Activated CD8-positive, alpha-beta T cell treated with anti-CD3 and anti-CD28 coated beads, Interleukin-2, amount 10 ng/mL, durations not matched to agents 7 days and 5 days (primary cell): ENCODE measurements around the gene RET. TPM values are rescaled to one million over a fixed set of nuclear protein-coding genes. Genes with fewer than 3 reads are reported as not detected.

Source experiments
- ATAC-seq: fragments of 150-1000 bp; cut with Tn5 transposase; one replicate; pipeline ENCODE4 v1.10.0; 2021; ENCODE audit warnings: moderate library complexity
- CTCF ChIA-PET: fragments of 350-600 bp; sonication (Branson Sonifier 250); formaldehyde crosslinking; loops from one replicate; lab custom pipeline; 2021; ENCODE audit warnings: antibody characterized with exemption; lab: Charles Lee
- POLR2A ChIA-PET: fragments of 350-600 bp; sonication (Branson Sonifier 250); formaldehyde crosslinking; loops from one replicate; lab custom pipeline; 2021; ENCODE audit warnings: antibody characterized with exemption; lab: Charles Lee
- DNase-seq: peaks from one replicate; pipeline ENCODE4 v3.0.0-alpha.2; 2020
- H3K27ac Mint-ChIP-seq: one replicate; pipeline ENCODE4 v1.8.0; 2021; ENCODE audit warnings: mild to moderate bottlenecking, mixed read lengths
- H3K27me3 Mint-ChIP-seq: one replicate; pipeline ENCODE4 v1.8.0; 2021; ENCODE audit warnings: low read depth, mixed read lengths
- H3K36me3 Mint-ChIP-seq: one replicate; pipeline ENCODE4 v1.8.0; 2021; ENCODE audit warnings: low read depth, mixed read lengths
- H3K4me1 Mint-ChIP-seq: one replicate; pipeline ENCODE4 v1.8.0; 2021; ENCODE audit warnings: low read depth, mixed read lengths
- H3K4me3 Mint-ChIP-seq: one replicate; pipeline ENCODE4 v1.8.0; 2021; ENCODE audit warnings: mild to moderate bottlenecking, mixed read lengths
- H3K9me3 Mint-ChIP-seq: one replicate; pipeline ENCODE4 v1.8.0; 2022; ENCODE audit warnings: mixed read lengths; ENCODE audit not compliant: insufficient read depth
- total RNA-seq, 2 experiments: library from RNA; stranded (reverse); gene quantifications; one replicate each; pipeline ENCODE4 v1.2.3, GENCODE V29; 2021

The RET gene
- total RNA-seq, 2 experiments from 2014 or later: 0.13 to 0.34 TPM

GRCh38 chr10:43059336-43059720 is 17.5 kb upstream of the RET start:
- Mint-ChIP-seq H3K27ac (no peak overlapping the region), H3K4me3 (no peak overlapping the region), H3K36me3 (no peaks in the 10 kb centered on the region), H3K9me3 (no peaks in the 10 kb centered on the region), H3K4me1 (no peaks in the 10 kb centered on the region), H3K27me3 (peaks cover 3% of the 10 kb centered on the region)
- ATAC-seq (no peak), DNase-seq (no peak)
- POLR2A ChIA-PET: no interaction called here
- CTCF ChIA-PET: no interaction called here

DNA sequence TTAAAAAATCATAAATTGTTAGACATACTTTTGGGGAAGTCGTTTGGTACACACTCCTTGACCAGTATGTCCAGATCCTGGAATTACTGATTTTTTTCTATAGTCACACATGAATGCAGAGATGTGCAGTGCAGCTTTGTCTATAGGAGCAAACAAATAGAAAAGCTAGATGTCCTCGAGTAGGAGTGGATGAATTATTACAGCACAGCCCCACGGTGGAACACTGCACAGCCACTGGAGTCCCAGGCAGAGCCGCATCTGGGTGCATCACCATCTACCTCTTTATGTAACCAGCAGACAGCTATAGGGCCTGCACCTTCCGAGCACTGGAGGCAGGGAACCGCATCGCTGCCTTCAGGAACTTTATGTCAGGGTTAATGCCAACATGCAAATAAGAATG is 17.0 kb upstream of the RET start:
- no peaks in the 10 kb centered on the region for H3K36me3 Mint-ChIP-seq
- H3K27me3 Mint-ChIP-seq: peaks cover 2% of the 10 kb centered on the region
- no peak overlapping the region for H3K27ac Mint-ChIP-seq
- ATAC-seq: no peak
- DNase-seq: no peak
- no peaks in the 10 kb centered on the region for H3K4me1 Mint-ChIP-seq
- CTCF ChIA-PET: no interaction called here
- H3K9me3 Mint-ChIP-seq: no peaks in the 10 kb centered on the region
- POLR2A ChIA-PET: no interaction called here
- no peak overlapping the region for H3K4me3 Mint-ChIP-seq

- Mint-ChIP-seq H3K9me3 (no peaks in the 10 kb centered on the region), H3K27me3 (no peaks in the 10 kb centered on the region), H3K27ac (no peak overlapping the region), H3K4me1 (no peaks in the 10 kb centered on the region), H3K36me3 (no peaks in the 10 kb centered on the region), H3K4me3 (no peak overlapping the region)
- no peak for DNase-seq
- POLR2A ChIA-PET: no interaction called here
- CTCF ChIA-PET: no interaction called here
- ATAC-seq: no peak
Observed at GRCh38 chr10:43060291-43060690, 16.6 kb upstream of the RET start.

GRCh38 chr10:43061331-43061730 is 15.5 kb upstream of the RET start:
- Mint-ChIP-seq H3K36me3 (no peaks in the 10 kb centered on the region), H3K27me3 (no peaks in the 10 kb centered on the region), H3K4me3 (no peak overlapping the region), H3K27ac (no peak overlapping the region), H3K9me3 (no peaks in the 10 kb centered on the region), H3K4me1 (no peaks in the 10 kb centered on the region)
- ChIA-PET CTCF (no interaction called here), POLR2A (no interaction called here)
- DNase-seq (no peak), ATAC-seq (no peak)

DNA sequence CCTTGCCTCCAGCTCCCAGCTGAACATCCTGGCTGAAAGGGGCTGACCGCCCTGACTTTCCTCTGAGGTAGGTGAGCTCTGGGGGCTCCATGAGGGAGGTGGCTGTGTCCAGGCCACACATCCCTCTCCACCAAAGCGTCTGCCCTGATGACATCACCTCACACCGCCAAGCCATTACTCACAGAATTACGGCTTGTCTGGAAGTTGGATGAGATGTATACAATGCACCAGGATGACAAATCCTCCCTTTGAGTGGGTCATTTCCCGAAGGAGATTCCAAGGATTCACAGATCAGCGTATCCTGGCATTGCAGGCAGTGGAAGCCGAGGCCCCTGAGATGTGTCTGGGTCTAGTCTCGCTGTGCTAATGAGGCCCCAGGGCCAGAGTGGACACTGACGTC is 15.1 kb upstream of the RET start:
- Mint-ChIP-seq H3K9me3 (no peaks in the 10 kb centered on the region), H3K4me3 (no peak overlapping the region), H3K27ac (no peak overlapping the region), H3K27me3 (no peaks in the 10 kb centered on the region), H3K36me3 (no peaks in the 10 kb centered on the region), H3K4me1 (no peaks in the 10 kb centered on the region)
- POLR2A ChIA-PET: no interaction called here
- ATAC-seq (no peak), DNase-seq (no peak)
- CTCF ChIA-PET: no interaction called here

GRCh38 chr10:43062402-43063160 is 14.3 kb upstream of the RET start:
- ChIA-PET POLR2A (no interaction called here), CTCF (no interaction called here)
- DNase-seq (no peak), ATAC-seq (no peak)
- Mint-ChIP-seq H3K36me3 (no peaks in the 10 kb centered on the region), H3K4me1 (no peaks in the 10 kb centered on the region), H3K4me3 (no peak overlapping the region), H3K27ac (no peak overlapping the region), H3K27me3 (no peaks in the 10 kb centered on the region), H3K9me3 (no peaks in the 10 kb centered on the region)

DNA sequence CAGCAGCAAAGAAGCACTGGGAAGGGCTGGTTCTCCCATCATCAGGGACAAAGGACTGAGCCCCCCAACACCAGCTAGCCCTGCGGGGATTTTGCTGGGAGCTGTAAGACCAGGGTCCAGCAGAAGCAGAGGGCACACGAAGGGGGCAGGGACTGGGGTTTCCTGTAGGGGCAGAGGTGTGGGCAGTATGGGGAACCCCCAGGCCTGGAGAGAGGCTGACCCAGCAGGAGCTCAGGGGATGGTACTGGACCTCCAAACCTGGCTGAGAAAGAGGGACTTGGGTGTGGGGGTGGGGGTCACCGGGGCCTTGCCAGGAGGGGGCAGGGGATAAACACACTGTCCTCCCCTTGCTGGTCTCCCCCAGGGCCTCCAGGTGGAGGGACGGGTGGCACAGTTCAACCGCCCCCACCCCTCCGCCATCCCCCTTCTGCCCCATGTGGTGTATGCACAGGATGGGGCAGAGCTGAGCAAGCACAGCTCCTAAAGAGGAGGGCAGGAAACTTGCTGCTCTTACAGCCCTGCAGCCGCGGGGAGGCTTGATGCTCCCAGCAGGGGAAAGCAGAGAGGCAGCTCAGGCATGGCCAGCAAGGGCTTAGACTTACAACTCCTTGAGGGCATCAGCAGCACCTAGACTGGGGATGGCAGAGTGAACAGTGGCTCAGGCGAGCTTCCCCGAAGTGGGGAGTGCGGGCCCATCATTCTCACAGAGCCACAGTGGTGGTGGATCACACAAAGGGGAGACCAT is 12.4 kb upstream of the RET start:
- H3K9me3 Mint-ChIP-seq: no peaks in the 10 kb centered on the region
- ATAC-seq (no peak), DNase-seq (no peak)
- POLR2A ChIA-PET: no interaction called here
- H3K27me3 Mint-ChIP-seq: no peaks in the 10 kb centered on the region
- H3K4me1 Mint-ChIP-seq: no peaks in the 10 kb centered on the region
- H3K36me3 Mint-ChIP-seq: no peaks in the 10 kb centered on the region
- H3K27ac Mint-ChIP-seq: no peak overlapping the region
- CTCF ChIA-PET: no interaction called here
- no peak overlapping the region for H3K4me3 Mint-ChIP-seq

DNA sequence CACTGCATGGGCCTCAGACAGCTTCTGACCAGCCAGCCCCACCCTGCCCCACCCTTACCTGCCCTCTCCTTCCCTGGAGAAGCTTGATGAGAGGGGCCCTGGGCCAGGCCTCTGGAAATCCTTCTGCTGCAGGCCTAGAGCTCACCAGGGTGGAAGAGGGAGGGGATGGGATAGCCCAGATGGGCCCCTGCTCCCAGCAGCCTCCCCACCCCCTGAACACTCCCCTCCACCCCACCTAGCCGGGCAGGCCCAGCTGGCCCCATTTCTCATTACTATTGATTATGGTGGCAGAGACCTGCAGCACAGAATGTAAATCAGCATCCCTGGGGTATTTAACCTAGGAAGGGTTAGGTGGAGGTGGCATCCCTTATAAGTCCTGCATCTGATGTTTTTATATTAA is 11.6 kb upstream of the RET start:
- DNase-seq: no peak
- ChIA-PET CTCF (no interaction called here), POLR2A (no interaction called here)
- Mint-ChIP-seq H3K4me1 (no peaks in the 10 kb centered on the region), H3K27me3 (no peaks in the 10 kb centered on the region), H3K4me3 (no peak overlapping the region), H3K27ac (no peak overlapping the region), H3K36me3 (no peaks in the 10 kb centered on the region), H3K9me3 (no peaks in the 10 kb centered on the region)
- ATAC-seq: no peak

DNA sequence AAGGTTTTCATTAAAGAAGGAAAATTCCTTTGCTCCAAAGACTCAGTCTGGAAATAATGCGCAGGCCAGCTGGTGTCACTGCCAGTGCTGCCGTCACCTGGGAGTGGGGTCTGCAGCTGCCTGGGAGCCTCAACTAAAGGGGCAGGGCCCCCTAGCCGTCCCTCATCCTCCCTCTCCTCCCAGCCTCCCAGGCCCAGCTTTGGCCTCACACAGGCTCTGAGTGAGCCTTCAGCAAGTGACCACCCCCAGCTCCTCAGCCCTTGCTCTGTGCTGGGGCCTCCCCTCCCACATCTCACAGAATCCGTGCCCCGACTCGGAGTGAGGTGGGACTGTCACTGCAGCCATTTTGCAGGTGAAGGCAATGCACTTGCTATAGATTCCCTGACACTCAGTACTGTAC is 11.1 kb upstream of the RET start:
- Mint-ChIP-seq H3K4me3 (no peak overlapping the region), H3K36me3 (no peaks in the 10 kb centered on the region), H3K27me3 (no peaks in the 10 kb centered on the region), H3K4me1 (no peaks in the 10 kb centered on the region), H3K27ac (no peak overlapping the region), H3K9me3 (no peaks in the 10 kb centered on the region)
- POLR2A ChIA-PET: no interaction called here
- DNase-seq (no peak), ATAC-seq (no peak)
- CTCF ChIA-PET: no interaction called here

GRCh38 chr10:43066481-43066880 is 10.4 kb upstream of the RET start:
- ATAC-seq (no peak), DNase-seq (no peak)
- no peak overlapping the region for H3K27ac Mint-ChIP-seq
- no peaks in the 10 kb centered on the region for H3K4me1 Mint-ChIP-seq
- POLR2A ChIA-PET: no interaction called here
- no peak overlapping the region for H3K4me3 Mint-ChIP-seq
- CTCF ChIA-PET: no interaction called here
- no peaks in the 10 kb centered on the region for H3K27me3 Mint-ChIP-seq
- no peaks in the 10 kb centered on the region for H3K9me3 Mint-ChIP-seq
- H3K36me3 Mint-ChIP-seq: no peaks in the 10 kb centered on the region

- Mint-ChIP-seq H3K27ac (no peak overlapping the region), H3K4me3 (no peak overlapping the region)
Observed at GRCh38 chr10:43067391-43068135, 9.3 kb upstream of the RET start.

DNA sequence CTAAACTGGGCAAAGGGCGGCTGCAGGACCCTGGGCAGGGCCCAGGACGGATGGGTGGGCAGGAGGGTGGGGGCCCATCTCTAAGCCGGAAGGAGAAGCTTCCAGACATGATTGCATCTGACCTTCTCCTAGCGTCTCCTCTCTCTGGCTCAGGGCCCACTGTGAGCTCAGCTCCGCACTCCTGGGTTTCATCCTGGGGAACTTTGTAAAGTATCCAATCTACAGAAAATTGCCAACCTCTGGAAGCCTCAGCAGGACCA is 8.8 kb upstream of the RET start:
- Mint-ChIP-seq H3K27me3 (no peaks in the 10 kb centered on the region), H3K36me3 (no peaks in the 10 kb centered on the region), H3K9me3 (no peaks in the 10 kb centered on the region), H3K27ac (no peak overlapping the region), H3K4me3 (no peak overlapping the region), H3K4me1 (no peaks in the 10 kb centered on the region)
- ATAC-seq (no peak), DNase-seq (no peak)
- POLR2A ChIA-PET: no interaction called here
- CTCF ChIA-PET: no interaction called here

More at GRCh38 chr10:43067391-43068135, 9.3 kb upstream of the RET start:
- H3K27me3 Mint-ChIP-seq: no peaks in the 10 kb centered on the region
- ChIA-PET POLR2A (no interaction called here), CTCF (no interaction called here)
- DNase-seq (no peak), ATAC-seq (no peak)
- no peaks in the 10 kb centered on the region for H3K36me3 Mint-ChIP-seq
- H3K4me1 Mint-ChIP-seq: no peaks in the 10 kb centered on the region
- H3K9me3 Mint-ChIP-seq: no peaks in the 10 kb centered on the region
